HCT116 (cell line): ENCODE data around the gene CDCP2. TPM values are rescaled to one million over a fixed set of nuclear protein-coding genes. Genes with fewer than 3 reads are reported as not detected.

Experiments
- ATAC-seq: fragments of 200-7000 bp; cut with Tn5 transposase; 2 replicates; pipeline ENCODE4 v1.9.1; 2020; ENCODE audit warnings: mild to moderate bottlenecking, moderate library complexity
- BruUV-seq: library from RNA; stranded (reverse); fragments of 400-500 nt; replicated peaks from 2 replicates; lab custom pipeline; 2021; lab: Mats Ljungman, UMichigan
- CTCF ChIA-PET: fragments of 300-600 bp; sonication (Branson Sonifier 250); formaldehyde crosslinking; loops from one replicate; lab custom pipeline; 2021; ENCODE audit warnings: antibody characterized with exemption; lab: Charles Lee
- POLR2A ChIA-PET: fragments of 300-600, 350-600 bp; sonication (Branson Sonifier 250); formaldehyde crosslinking; loops from one replicate; lab custom pipeline; 2021; ENCODE audit warnings: antibody characterized with exemption; lab: Charles Lee
- RAD21 ChIA-PET, 2 experiments: fragments of 300-600 bp; sonication (Branson Sonifier 250); formaldehyde crosslinking; loops; one replicate each; lab custom pipeline; 2023; ENCODE audit warnings: low total read pairs in 2 of 2; ENCODE audit not compliant: uncharacterized antibody in 2 of 2, unreplicated experiment in 2 of 2, low non-redundant PET in 1 of 2; lab: Charles Lee
- DNase-seq: peaks from one replicate; pipeline ENCODE4 v3.0.0-alpha.2; 2010; ENCODE audit warnings: low read depth, low spot score
- H2AFZ ChIP-seq: fragments of 200-600 bp; shearing (Covaris generic), sonication (generic); 2 replicates; pipeline ENCODE4 v1.6.1; 2017; ENCODE audit warnings: low read depth, mixed run types, mixed read lengths, antibody characterized with exemption, low read length; ENCODE audit not compliant: poor library complexity, severe bottlenecking
- H3K27ac ChIP-seq: 2 replicates; pipeline ENCODE4 v1.5.1; 2012; ENCODE audit warnings: low read depth, low read length
- H3K27me3 ChIP-seq: fragments of 200-600 bp; sonication (generic); 2 replicates; pipeline ENCODE4 v1.6.1; 2016; ENCODE audit warnings: mixed run types, low read length, mixed read lengths; ENCODE audit not compliant: insufficient read depth
- H3K36me3 ChIP-seq, 2 experiments: fragments of 200-500 bp in 1 of 2; fragments of 200-600 bp in 1 of 2; sonication (Bioruptor generic) in 1 of 2; sonication (generic) in 1 of 2; 2 replicates each; pipeline versions ENCODE4 v1.5.1 to v1.6.1; 2014 to 2016; ENCODE audit warnings: low read length in 2 of 2, inconsistent platforms in 1 of 2, mixed read lengths in 1 of 2, mixed run types in 1 of 2; ENCODE audit not compliant: insufficient read depth in 2 of 2, control insufficient read depth in 1 of 2
- H3K4me1 ChIP-seq, 2 experiments: fragments of 200-600 bp in 1 of 2; sonication (generic) in 1 of 2; 2 replicates each; pipeline versions ENCODE4 v1.5.1 to v1.6.1; 2012 to 2017; ENCODE audit warnings: low read length in 2 of 2, inconsistent platforms in 1 of 2, mild to moderate bottlenecking in 1 of 2, mixed read lengths in 1 of 2, mixed run types in 1 of 2, moderate library complexity in 1 of 2; ENCODE audit not compliant: insufficient read depth in 2 of 2, control insufficient read depth in 1 of 2
- H3K4me2 ChIP-seq: fragments of 200-600 bp; sonication (generic); 2 replicates; pipeline ENCODE4 v1.6.1; 2017; ENCODE audit warnings: mixed run types, low read length, mixed read lengths
- H3K4me3 ChIP-seq, 2 experiments: fragments of 200-600 bp in 1 of 2; sonication (generic) in 1 of 2; replicated peaks in 1 of 2; 2 replicates each; pipeline ENCODE4 v1.5.1; 2011 to 2016; ENCODE audit warnings: low read length in 2 of 2, control low read depth in 1 of 2, low read depth in 1 of 2, mild to moderate bottlenecking in 1 of 2, mixed read lengths in 1 of 2, mixed run types in 1 of 2
- H3K79me2 ChIP-seq: fragments of 200-600 bp; sonication (generic); 2 replicates; pipeline ENCODE4 v1.6.1; 2017; ENCODE audit warnings: mild to moderate bottlenecking, mixed run types, low read length, moderate library complexity, mixed read lengths; ENCODE audit not compliant: insufficient read depth
- H3K9ac ChIP-seq: fragments of 200-600 bp; sonication (generic); 2 replicates; pipeline ENCODE4 v1.6.1; 2016; ENCODE audit warnings: low read length, mixed read lengths
- H3K9me2 ChIP-seq: fragments of 200-600 bp; sonication (generic), shearing (Covaris generic); 2 replicates; pipeline ENCODE4 v1.6.1; 2017; ENCODE audit warnings: mixed run types, mild to moderate bottlenecking, moderate library complexity; ENCODE audit not compliant: insufficient read depth
- H3K9me3 ChIP-seq, 2 experiments: fragments of 200-500 bp in 1 of 2; fragments of 200-600 bp in 1 of 2; sonication (Bioruptor generic) in 1 of 2; sonication (generic) in 1 of 2; 2 replicates each; pipeline ENCODE4 v1.6.1; 2014 to 2017; ENCODE audit warnings: low read length in 2 of 2, mixed read lengths in 2 of 2, inconsistent platforms in 1 of 2, low read depth in 1 of 2, mild to moderate bottlenecking in 1 of 2, mixed run types in 1 of 2, moderate library complexity in 1 of 2; ENCODE audit not compliant: control insufficient read depth in 1 of 2, insufficient read depth in 1 of 2
- H4K20me1 ChIP-seq: fragments of 200-600 bp; sonication (generic), shearing (Covaris generic); 2 replicates; pipeline ENCODE4 v1.6.1; 2017; ENCODE audit warnings: mixed run types, mild to moderate bottlenecking, moderate library complexity; ENCODE audit not compliant: insufficient read depth
- CEBPB ChIP-seq: IDR thresholded peaks from 2 replicates; pipeline ENCODE4 v1.6.1; 2012; ENCODE audit warnings: low read depth
- CTCF ChIP-seq, 3 experiments: fragments of 200-600 bp in 1 of 3; sonication (generic) in 1 of 3; IDR thresholded peaks in 2 of 3; conservative IDR thresholded peaks in 1 of 3; 2 replicates each; pipeline ENCODE4 v1.5.1; 2012 to 2017; ENCODE audit warnings: low read depth in 2 of 3, low read length in 2 of 3, antibody characterized with exemption in 1 of 3, borderline replicate concordance in 1 of 3, control low read depth in 1 of 3, mild to moderate bottlenecking in 1 of 3, mixed read lengths in 1 of 3, mixed run types in 1 of 3, moderate library complexity in 1 of 3; ENCODE audit not compliant: insufficient read depth in 1 of 3
- EZH2 ChIP-seq: fragments of 200-600 bp; sonication (generic); IDR thresholded peaks from 2 replicates; pipeline ENCODE4 v1.6.1; 2017; ENCODE audit warnings: antibody characterized with exemption, mixed run types
- FOSL1 ChIP-seq: IDR thresholded peaks from 2 replicates; pipeline ENCODE4 v1.6.1; 2012; ENCODE audit warnings: low read depth
- MAX ChIP-seq: IDR thresholded peaks from 2 replicates; pipeline ENCODE4 v1.6.1; 2012
- SIN3A ChIP-seq: IDR thresholded peaks from 2 replicates; pipeline ENCODE4 v1.6.1; 2012; ENCODE audit warnings: low read depth
- TCF7L2 ChIP-seq: IDR thresholded peaks from 2 replicates; pipeline ENCODE4 v1.7.0; 2011; ENCODE audit warnings: borderline replicate concordance, inconsistent platforms; ENCODE audit not compliant: insufficient read depth, insufficient read length; ENCODE audit errors: extremely low read depth
- YY1 ChIP-seq: IDR thresholded peaks from 2 replicates; pipeline ENCODE4 v1.6.1; 2011; ENCODE audit warnings: low read length, low read depth, moderate library complexity, mild to moderate bottlenecking; ENCODE audit not compliant: insufficient replicate concordance; ENCODE audit errors: extremely low read depth
- ZFX ChIP-seq: fragments of 450-650 bp; IDR thresholded peaks from 2 replicates; pipeline ENCODE4 v1.6.1; 2017
- intact Hi-C: fragments of 100-400 bp; cut with micrococcal nuclease; formaldehyde crosslinking; loops from 2 replicates; pipeline ENCODE4 v1.10.0; 2022
- total RNA-seq: library from RNA; stranded (reverse); gene quantifications from one replicate; pipeline ENCODE4 v1.2.1, GENCODE V29; 2021; ENCODE audit not compliant: unreplicated experiment

The CDCP2 gene
- total RNA-seq, 1 experiment from 2014 or later, result 0.22 TPM

GRCh38 chr1:54151013-54151412, 1.8 kb downstream of the CDCP2 start (continued):
- TF ChIP-seq CTCF (IDR thresholded peaks at IDR 0.05 in 2 of 3, conservative IDR thresholded peaks at IDR 0.05 in 1 of 3; ENCODE audit: borderline replicate concordance in 1 of 3, insufficient read depth in 1 of 3, low read depth in 2 of 3, low read length in 2 of 3), result no peak
- no peak for TF ChIP-seq CEBPB
- TF ChIP-seq MAX, result no peak

GRCh38 chr1:54149734-54150133, 3.1 kb downstream of the CDCP2 start:
- H3K27me3 ChIP-seq, result no peaks in the 10 kb centered on the region
- no TSS peak for BruUV-seq
- CTCF ChIA-PET, result no interaction called here

More at GRCh38 chr1:54149734-54150133, 3.1 kb downstream of the CDCP2 start:
- Histone ChIP-seq H4K20me1 (no peaks in the 10 kb centered on the region), H3K4me1 (peaks cover 2 to 6% of the 10 kb centered on the region in 2 experiments; a peak in 3 of 4 replicates), H3K27ac (no peak overlapping the region), H3K4me2 (no peak overlapping the region), H3K9me2 (no peaks in the 10 kb centered on the region), H3K9ac (no peak overlapping the region), H3K36me3 (no peaks in the 10 kb centered on the region), H3K79me2 (no peaks in the 10 kb centered on the region), H2AFZ (no peak overlapping the region), H3K9me3 (no peaks in the 10 kb centered on the region), H3K4me3 (no peak overlapping the region)
- intact Hi-C loops, result no loop called here
- RAD21 ChIA-PET, result no interaction called here
- ATAC-seq (no peak), DNase-seq (no peak)
- POLR2A ChIA-PET, result no interaction called here
- TF ChIP-seq FOSL1, result no peak
- TF ChIP-seq ZFX, result no peak
- no peak for TF ChIP-seq TCF7L2
- TF ChIP-seq EZH2, result no peak
- no peak for TF ChIP-seq SIN3A
- TF ChIP-seq YY1, result no peak
- TF ChIP-seq MAX, result no peak
